GM18508 (cell line): Measurements from ENCODE around the gene KNCN.

Source experiments
- ATAC-seq: cut with Tn5 transposase; IDR thresholded peaks from one replicate; pipeline ENCODE4 v1.9.1; 2021; ENCODE audit warnings: moderate number of reproducible peaks; ENCODE audit not compliant: insufficient read depth, unreplicated experiment

The KNCN gene

DNA sequence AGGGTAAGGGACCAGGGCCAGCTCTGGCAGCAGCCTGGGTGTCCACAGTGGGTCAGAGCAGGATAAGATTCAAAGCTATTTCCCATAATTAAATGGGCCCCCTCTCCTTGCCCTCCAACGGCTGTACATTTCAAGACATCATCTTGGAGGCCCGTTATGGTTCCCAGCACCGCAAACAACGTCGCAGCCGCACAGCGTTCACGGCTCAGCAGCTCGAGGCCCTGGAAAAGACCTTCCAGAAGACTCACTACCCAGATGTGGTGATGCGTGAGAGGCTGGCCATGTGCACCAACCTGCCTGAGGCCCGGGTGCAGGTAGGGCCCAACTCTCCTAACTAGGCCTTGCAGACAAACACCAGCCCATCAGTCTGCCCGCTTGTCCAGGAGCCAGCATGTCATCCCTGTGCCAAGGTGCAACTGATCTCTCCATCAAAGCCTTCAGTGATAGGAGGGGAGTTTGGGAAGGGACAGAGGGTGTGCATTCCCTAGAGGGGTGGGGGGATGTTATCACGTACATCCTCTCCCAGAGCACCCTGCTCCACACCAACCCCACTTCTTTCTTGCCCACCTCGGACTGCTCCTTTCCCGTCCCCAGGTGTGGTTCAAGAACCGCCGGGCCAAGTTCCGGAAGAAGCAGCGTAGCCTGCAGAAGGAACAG is 41.0 kb downstream of the KNCN start:
- ATAC-seq = no peak

- no peak for ATAC-seq
Observed at GRCh38 chr1:46508757-46509156, 42.7 kb downstream of the KNCN start.

- ATAC-seq = no peak
Observed at GRCh38 chr1:46506470-46507219, 44.8 kb downstream of the KNCN start.

DNA sequence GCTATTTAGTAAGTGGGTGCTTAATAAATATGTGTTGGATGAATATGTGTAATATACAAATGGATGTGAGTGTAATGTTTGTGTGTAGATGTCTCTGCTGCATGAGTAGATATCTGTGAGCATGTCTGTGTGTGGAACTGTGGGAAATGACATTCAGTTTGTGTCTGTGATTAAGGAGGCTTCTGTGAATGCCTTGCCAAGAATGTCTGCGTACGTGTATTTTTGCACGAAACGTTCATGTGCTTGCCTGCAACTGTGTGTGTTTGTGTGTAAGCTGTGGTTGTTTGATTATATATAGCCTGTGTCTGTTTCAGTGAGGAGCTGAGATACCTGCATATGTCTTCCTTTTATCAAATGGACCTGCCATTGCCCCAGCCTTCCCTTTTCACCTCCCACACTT is 48.0 kb downstream of the KNCN start:
- ATAC-seq = no peak

DNA sequence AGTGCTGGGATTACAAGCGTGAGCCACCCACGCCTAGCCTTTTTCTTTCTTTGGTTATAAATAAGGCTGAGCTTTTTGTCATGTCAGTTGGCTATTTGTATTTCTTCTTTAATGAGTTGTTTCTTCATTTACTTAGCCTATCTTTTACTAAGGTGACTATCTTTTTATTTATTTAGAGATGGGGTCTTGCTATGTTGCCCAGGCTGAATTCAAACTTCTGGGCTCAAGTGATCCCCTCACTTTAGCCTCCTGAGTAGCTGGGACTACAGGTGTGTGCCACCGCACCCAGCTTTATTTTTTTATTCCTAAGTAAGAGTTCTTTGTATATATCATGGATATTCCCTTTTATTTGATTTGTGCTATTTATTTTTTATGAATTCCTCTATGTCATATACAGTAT is 49.9 kb downstream of the KNCN start:
- ATAC-seq = no peak

DNA sequence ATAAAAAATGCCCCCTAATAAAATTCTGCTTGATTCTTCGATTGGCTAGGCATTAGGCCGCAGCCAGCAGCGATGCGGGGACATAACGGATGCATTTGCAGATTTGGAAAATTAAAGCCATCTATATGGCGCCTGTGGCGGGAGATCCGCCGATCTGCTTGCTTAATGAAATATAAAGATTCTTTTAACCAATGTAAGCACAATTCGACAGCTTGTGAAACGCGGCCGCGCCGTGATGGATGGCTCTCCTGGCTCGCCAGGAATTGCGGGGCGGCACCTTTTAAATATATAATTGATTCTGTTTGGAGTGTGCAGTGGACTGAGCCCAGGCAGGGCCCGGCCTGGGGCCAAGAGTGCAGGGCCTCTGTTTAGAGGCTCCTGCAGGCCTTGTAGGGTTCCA is 53.8 kb downstream of the KNCN start:
- ATAC-seq = no peak

DNA sequence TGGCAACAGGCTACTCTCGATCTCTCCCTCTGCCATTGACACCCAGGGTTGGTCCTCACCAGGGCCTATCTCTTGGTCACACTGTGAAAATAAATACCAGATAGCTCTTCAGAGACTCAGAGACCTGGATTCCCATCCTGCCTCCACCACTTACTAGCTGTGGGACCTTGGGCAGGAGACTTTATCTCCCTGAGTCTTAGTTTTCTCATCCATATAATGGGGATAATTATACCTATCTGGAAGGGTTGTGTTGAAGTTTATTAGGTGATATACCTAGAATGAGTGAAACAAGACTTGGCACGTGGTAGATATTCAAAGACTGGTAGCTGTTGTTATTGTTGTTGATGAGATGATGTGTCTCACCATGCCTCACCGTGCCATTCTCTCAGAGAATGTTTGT is 54.4 kb downstream of the KNCN start:
- no peak for ATAC-seq

GRCh38 chr1:46496505-46496904 is 54.9 kb downstream of the KNCN start:
- no peak for ATAC-seq

DNA sequence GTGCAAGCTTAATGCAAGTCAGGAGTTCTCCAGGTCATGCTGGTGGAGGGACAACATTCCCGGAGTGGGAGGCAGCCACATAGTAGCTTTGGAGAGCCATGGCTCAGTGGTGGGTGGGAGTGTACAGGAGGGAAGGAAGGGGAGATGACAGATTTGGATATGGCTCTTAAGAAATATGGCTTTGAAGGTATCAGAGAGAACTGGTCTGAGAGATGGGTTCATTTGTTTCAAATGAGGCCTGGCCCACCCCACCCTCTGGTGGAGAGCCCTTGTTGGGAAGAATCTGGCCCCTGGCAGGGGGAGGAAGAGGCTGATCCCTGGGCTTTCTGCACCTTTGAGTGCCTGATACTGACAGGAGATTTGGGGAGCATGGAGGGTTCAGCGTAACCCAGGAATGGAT is 55.7 kb downstream of the KNCN start:
- ATAC-seq = no peak
